IMR-90 (cell line): ENCODE data around the gene MGLL. TPM values are rescaled to one million over a fixed set of nuclear protein-coding genes. Genes with fewer than 3 reads are reported as not detected.

ENCODE experiments used
- ATAC-seq: fragments of 200-7000 bp; cut with Tn5 transposase; 2 replicates; pipeline ENCODE4 v1.9.1; 2020; ENCODE audit warnings: low read depth, mild to moderate bottlenecking, moderate library complexity
- BruUV-seq: library from RNA; stranded (reverse); fragments of 400-500 nt; replicated peaks from 2 replicates; lab custom pipeline; 2021; lab: Mats Ljungman, UMichigan
- CTCF ChIA-PET: fragments of 300-600 bp; formaldehyde crosslinking; extraction: SDS; loops from one replicate; lab custom pipeline; 2021; ENCODE audit warnings: antibody characterized with exemption; lab: Yijun Ruan, JAX
- POLR2A ChIA-PET: fragments of 300-600 bp; sonication (Branson Sonifier 250); formaldehyde crosslinking; loops from one replicate; lab custom pipeline; 2022; ENCODE audit warnings: antibody characterized with exemption; ENCODE audit not compliant: unreplicated experiment; lab: Charles Lee
- DNase-seq: peaks from one replicate; pipeline ENCODE4 v3.0.0; 2013
- H2AFZ ChIP-seq: replicated peaks from 2 replicates; pipeline ENCODE3; 2013; ENCODE audit warnings: low read length, mild to moderate bottlenecking; ENCODE audit not compliant: poor library complexity
- H2AK5ac ChIP-seq: 2 replicates; pipeline ENCODE4 v1.6.1; 2013; ENCODE audit warnings: low read depth, low read length, inconsistent platforms
- H2AK9ac ChIP-seq: replicated peaks from 2 replicates; pipeline ENCODE3; 2013; ENCODE audit warnings: mild to moderate bottlenecking, low read depth, low read length, moderate library complexity; ENCODE audit not compliant: poor library complexity
- H2BK120ac ChIP-seq: 2 replicates; pipeline ENCODE4 v1.6.1; 2013; ENCODE audit warnings: low read depth, low read length, inconsistent platforms
- H2BK15ac ChIP-seq: 3 replicates; pipeline ENCODE4 v1.6.1; 2013; ENCODE audit warnings: low read depth, low read length, inconsistent platforms
- H2BK20ac ChIP-seq: 2 replicates; pipeline ENCODE4 v1.6.1; 2013; ENCODE audit warnings: low read depth, mild to moderate bottlenecking, inconsistent platforms, low read length, moderate library complexity
- H2BK5ac ChIP-seq: 2 replicates; pipeline ENCODE4 v1.6.1; 2013; ENCODE audit warnings: mild to moderate bottlenecking, low read depth, low read length, inconsistent platforms; ENCODE audit not compliant: poor library complexity, severe bottlenecking
- H3K14ac ChIP-seq: replicated peaks from 2 replicates; pipeline ENCODE4 v1.6.1; 2013; ENCODE audit warnings: low read depth, low read length, inconsistent platforms
- H3K18ac ChIP-seq: 2 replicates; pipeline ENCODE4 v1.6.1; 2013; ENCODE audit warnings: low read depth, low read length, control low read depth
- H3K23ac ChIP-seq: 2 replicates; pipeline ENCODE4 v1.6.1; 2013; ENCODE audit warnings: low read depth, low read length, inconsistent platforms
- H3K27ac ChIP-seq: 2 replicates; pipeline ENCODE4 v1.5.1; 2013; ENCODE audit warnings: mild to moderate bottlenecking, control low read depth, low read length; ENCODE audit not compliant: insufficient read depth
- H3K27me3 ChIP-seq: 2 replicates; pipeline ENCODE4 v1.6.1; 2013; ENCODE audit warnings: low read length; ENCODE audit not compliant: control insufficient read depth, insufficient read depth
- H3K36me3 ChIP-seq: 2 replicates; pipeline ENCODE4 v1.6.1; 2013; ENCODE audit warnings: low read length, mixed read lengths; ENCODE audit not compliant: control insufficient read depth, insufficient read depth
- H3K4ac ChIP-seq: 2 replicates; pipeline ENCODE4 v1.6.1; 2013; ENCODE audit warnings: low read depth, low read length, inconsistent platforms
- H3K4me1 ChIP-seq: 2 replicates; pipeline ENCODE4 v1.6.1; 2013; ENCODE audit warnings: low read length, mixed read lengths; ENCODE audit not compliant: control insufficient read depth, insufficient read depth
- H3K4me2 ChIP-seq: 2 replicates; pipeline ENCODE4 v1.6.1; 2013; ENCODE audit warnings: low read depth, mild to moderate bottlenecking, control low read depth, low read length, moderate library complexity
- H3K4me3 ChIP-seq: 2 replicates; pipeline ENCODE4 v1.5.1; 2013; ENCODE audit warnings: low read depth, mild to moderate bottlenecking, control low read depth, low read length, moderate library complexity; ENCODE audit not compliant: insufficient read depth
- H3K56ac ChIP-seq: 2 replicates; pipeline ENCODE4 v1.6.1; 2013; ENCODE audit warnings: low read length, inconsistent platforms; ENCODE audit not compliant: insufficient read depth; ENCODE audit errors: extremely low read depth
- H3K79me1 ChIP-seq, 2 experiments: 2 replicates each; pipeline ENCODE4 v1.6.1; 2013; ENCODE audit warnings: low read length in 2 of 2, inconsistent platforms in 1 of 2, low read depth in 1 of 2
- H3K9ac ChIP-seq: 2 replicates; pipeline ENCODE4 v1.6.1; 2013; ENCODE audit warnings: low read depth, low read length, control low read depth
- H3K9me1 ChIP-seq: 2 replicates; pipeline ENCODE4 v1.6.1; 2013; ENCODE audit warnings: low read length, inconsistent platforms; ENCODE audit not compliant: insufficient read depth
- H3K9me3 ChIP-seq: 2 replicates; pipeline ENCODE4 v1.6.1; 2013; ENCODE audit warnings: low read length; ENCODE audit not compliant: control insufficient read depth, insufficient read depth
- H4K20me1 ChIP-seq: 2 replicates; pipeline ENCODE4 v1.6.1; 2013; ENCODE audit warnings: low read length, inconsistent platforms; ENCODE audit not compliant: insufficient read depth
- H4K5ac ChIP-seq: 2 replicates; pipeline ENCODE4 v1.6.1; 2013; ENCODE audit warnings: mild to moderate bottlenecking, low read depth, low read length, control low read depth
- H4K8ac ChIP-seq, 2 experiments: 2 replicates each; pipeline ENCODE4 v1.6.1; 2013; ENCODE audit warnings: low read depth in 2 of 2, low read length in 2 of 2, control low read depth in 1 of 2, inconsistent platforms in 1 of 2
- H4K91ac ChIP-seq: 2 replicates; pipeline ENCODE4 v1.6.1; 2013; ENCODE audit warnings: low read depth, low read length, inconsistent platforms; ENCODE audit not compliant: insufficient read depth
- ELK1 ChIP-seq: fragments of 150-350 bp; IDR thresholded peaks from 2 replicates; pipeline ENCODE4 v1.6.1; 2016; ENCODE audit warnings: low read depth, mild to moderate bottlenecking, low read length, moderate library complexity, borderline replicate concordance
- NFE2L2 ChIP-seq: fragments of 150-350 bp; IDR thresholded peaks from 2 replicates; pipeline ENCODE4 v1.6.1; 2016; ENCODE audit warnings: low read depth, mild to moderate bottlenecking, low read length
- POLR2A ChIP-seq: IDR thresholded peaks from 2 replicates; pipeline ENCODE4 v1.6.1; 2012; ENCODE audit warnings: mild to moderate bottlenecking, low read depth, low read length
- RAD21 ChIP-seq: IDR thresholded peaks from 2 replicates; pipeline ENCODE4 v1.6.1; 2012; ENCODE audit warnings: low read length, improper control_type of control experiment
- RFX5 ChIP-seq: IDR thresholded peaks from 2 replicates; pipeline ENCODE4 v1.8.0; 2012; ENCODE audit warnings: low read depth, mild to moderate bottlenecking, low read length, moderate library complexity
- SMC3 ChIP-seq: fragments of 150-350 bp; IDR thresholded peaks from 2 replicates; pipeline ENCODE4 v1.6.1; 2016; ENCODE audit warnings: low read depth, mild to moderate bottlenecking, antibody characterized with exemption, low read length, moderate library complexity
- WGBS, 2 experiments: methylation state at CpG; one replicate each; pipeline versions ENCODE4 v1.1.5 to v1.1.7; 2013; ENCODE audit warnings: missing lambda C conversion rate in 2 of 2; ENCODE audit not compliant: insufficient read length in 1 of 2; ENCODE audit errors: extremely low coverage in 2 of 2; 5-methylcytosine and 5-hydroxymethylcytosine counted together
- dilution Hi-C: fragments of 300-500 bp; cut with HindIII; formaldehyde crosslinking; loops from one replicate; pipeline ENCODE4 v1.14.3; 2018; ENCODE audit warnings: low sequenced_read_pairs; ENCODE audit not compliant: unreplicated experiment
- in situ Hi-C: fragments of 300-500 bp; cut with MboI; formaldehyde crosslinking; loops from 3 replicates; pipeline ENCODE4 v1.14.3; 2019; ENCODE audit warnings: low sequenced_read_pairs, inconsistent platforms, mixed read lengths
- intact Hi-C: fragments of 100-400 bp; cut with micrococcal nuclease; formaldehyde crosslinking; loops from 2 replicates; pipeline ENCODE4 v1.10.0; 2022
- polyA plus RNA-seq, 3 experiments: library from polyadenylated mRNA; depleted of rRNA; stranded (reverse); fragments of >200 nt; gene quantifications; 2 replicates each; pipeline ENCODE4 v1.2.3, GENCODE V29; 2012; ENCODE audit warnings: low replicate concordance in 1 of 3
- total RNA-seq: library from RNA; depleted of rRNA; stranded (reverse); fragments of >200 nt; gene quantifications from 2 replicates; pipeline ENCODE4 v1.2.3, GENCODE V29; 2012
- TF ChIP-seq, protein P1 (sequence below): conservative IDR thresholded peaks from 2 replicates; pipeline ENCODE4 v1.5.1; 2012; ENCODE audit warnings: mild to moderate bottlenecking, low read depth, low read length, improper control_type of control experiment

MGLL gene
- total and polyA plus RNA-seq, 2 of the 4 experiments (the other 2 are of a cell fraction): 23.7 to 60.6 TPM

GRCh38 chr3:127652246-127652995, 169.9 kb downstream of the MGLL start:
- H4K8ac ChIP-seq: no peak overlapping the region
- H3K27me3 ChIP-seq: peaks cover 8% of the 10 kb centered on the region
- no peak overlapping the region for H2BK20ac ChIP-seq
- no peak overlapping the region for H3K4me3 ChIP-seq
- H4K5ac ChIP-seq: no peak overlapping the region
- no peak overlapping the region for H4K91ac ChIP-seq
- no peak overlapping the region for H3K27ac ChIP-seq
- no peak overlapping the region for H3K18ac ChIP-seq
- peaks cover 6% of the 10 kb centered on the region for H3K4me1 ChIP-seq
- dilution Hi-C loops: no loop called here
- H2BK15ac ChIP-seq: no peak overlapping the region
- H2AFZ ChIP-seq: peak overlapping the region; percentile 68
- ATAC-seq (peak; percentile 92), DNase-seq (peak; percentile 50)
- no peak overlapping the region for H3K23ac ChIP-seq
- H2BK5ac ChIP-seq: no peak overlapping the region
- no peak overlapping the region for H3K4me2 ChIP-seq
- no peaks in the 10 kb centered on the region; the same call in 1 of the 2 replicates for H4K20me1 ChIP-seq
- intact Hi-C loops: loop anchor here (1.0 to 5.0 kb wide), 5 partner anchors 38 to 480 kb away; partner anchors contain the start of gene SEC61A1
- no peaks in the 10 kb centered on the region; the same call in 1 of the 2 replicates for H3K9me1 ChIP-seq
- H3K14ac ChIP-seq: no peak overlapping the region
- no peak overlapping the region for H2AK9ac ChIP-seq
- ChIA-PET POLR2A (no interaction called here), CTCF (interaction anchor here (0.6 to 1.0 kb wide), 2 partner anchors 13 to 140 kb away, joined by 3 read pairs; no protein-coding TSS in a partner anchor)
- TF ChIP-seq RAD21 (peak; percentile 96), NFE2L2 (no peak), SMC3 (peak; percentile 95), POLR2A (0 out of 2 replicates have a peak, but pooled peaks have one; percentile 36), ELK1 (no peak), RFX5 (no peak)
- TF ChIP-seq, protein P1, sequence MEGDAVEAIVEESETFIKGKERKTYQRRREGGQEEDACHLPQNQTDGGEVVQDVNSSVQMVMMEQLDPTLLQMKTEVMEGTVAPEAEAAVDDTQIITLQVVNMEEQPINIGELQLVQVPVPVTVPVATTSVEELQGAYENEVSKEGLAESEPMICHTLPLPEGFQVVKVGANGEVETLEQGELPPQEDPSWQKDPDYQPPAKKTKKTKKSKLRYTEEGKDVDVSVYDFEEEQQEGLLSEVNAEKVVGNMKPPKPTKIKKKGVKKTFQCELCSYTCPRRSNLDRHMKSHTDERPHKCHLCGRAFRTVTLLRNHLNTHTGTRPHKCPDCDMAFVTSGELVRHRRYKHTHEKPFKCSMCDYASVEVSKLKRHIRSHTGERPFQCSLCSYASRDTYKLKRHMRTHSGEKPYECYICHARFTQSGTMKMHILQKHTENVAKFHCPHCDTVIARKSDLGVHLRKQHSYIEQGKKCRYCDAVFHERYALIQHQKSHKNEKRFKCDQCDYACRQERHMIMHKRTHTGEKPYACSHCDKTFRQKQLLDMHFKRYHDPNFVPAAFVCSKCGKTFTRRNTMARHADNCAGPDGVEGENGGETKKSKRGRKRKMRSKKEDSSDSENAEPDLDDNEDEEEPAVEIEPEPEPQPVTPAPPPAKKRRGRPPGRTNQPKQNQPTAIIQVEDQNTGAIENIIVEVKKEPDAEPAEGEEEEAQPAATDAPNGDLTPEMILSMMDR: peak; percentile 91
- H2BK120ac ChIP-seq: no peak overlapping the region
- no peaks in the 10 kb centered on the region for H3K79me1 ChIP-seq
- H3K4ac ChIP-seq: no peak overlapping the region
- no peaks in the 10 kb centered on the region for H3K9me3 ChIP-seq
- BruUV-seq: no TSS peak
- no peaks in the 10 kb centered on the region for H3K36me3 ChIP-seq
- in situ Hi-C loops: loop anchor here (10.0 kb wide), 1 partner anchor 312 kb away; no protein-coding TSS in a partner anchor
- peak overlapping the region; percentile 54; the same call in 1 of the 2 replicates for H2AK5ac ChIP-seq
- no peak overlapping the region for H3K9ac ChIP-seq
- WGBS, 2 experiments: 43% methylated on average over 5 of the region's 13 CpGs; no CpG with 5 or more reads in 1 of the 2 experiments
- H3K56ac ChIP-seq: no peak overlapping the region
